Measurements from ENCODE around the gene CKAP2L.

GRCh38 chr2:112777036-112777435 lies 12.6 kb upstream of the CKAP2L start:
- TF ChIP-seq, protein P1, sequence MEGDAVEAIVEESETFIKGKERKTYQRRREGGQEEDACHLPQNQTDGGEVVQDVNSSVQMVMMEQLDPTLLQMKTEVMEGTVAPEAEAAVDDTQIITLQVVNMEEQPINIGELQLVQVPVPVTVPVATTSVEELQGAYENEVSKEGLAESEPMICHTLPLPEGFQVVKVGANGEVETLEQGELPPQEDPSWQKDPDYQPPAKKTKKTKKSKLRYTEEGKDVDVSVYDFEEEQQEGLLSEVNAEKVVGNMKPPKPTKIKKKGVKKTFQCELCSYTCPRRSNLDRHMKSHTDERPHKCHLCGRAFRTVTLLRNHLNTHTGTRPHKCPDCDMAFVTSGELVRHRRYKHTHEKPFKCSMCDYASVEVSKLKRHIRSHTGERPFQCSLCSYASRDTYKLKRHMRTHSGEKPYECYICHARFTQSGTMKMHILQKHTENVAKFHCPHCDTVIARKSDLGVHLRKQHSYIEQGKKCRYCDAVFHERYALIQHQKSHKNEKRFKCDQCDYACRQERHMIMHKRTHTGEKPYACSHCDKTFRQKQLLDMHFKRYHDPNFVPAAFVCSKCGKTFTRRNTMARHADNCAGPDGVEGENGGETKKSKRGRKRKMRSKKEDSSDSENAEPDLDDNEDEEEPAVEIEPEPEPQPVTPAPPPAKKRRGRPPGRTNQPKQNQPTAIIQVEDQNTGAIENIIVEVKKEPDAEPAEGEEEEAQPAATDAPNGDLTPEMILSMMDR (IDR thresholded peaks at IDR 0.05), result no peak
- no peak for TF ChIP-seq POLR2A (IDR thresholded peaks at IDR 0.05)
